Fibroblast of lung (primary cell): ENCODE measurements around the gene TDRD1.

Source experiments
- EZH2 ChIP-seq: IDR thresholded peaks from 2 replicates; pipeline ENCODE4 v1.5.1; 2012; ENCODE audit warnings: low read length, control low read depth, mild to moderate bottlenecking; ENCODE audit errors: missing control alignments
- TF ChIP-seq, protein P1 (sequence below), 2 donors: IDR thresholded peaks in 1 of 2; conservative IDR thresholded peaks in 1 of 2; 1 replicate in 1 of 2; 2 replicates in 1 of 2; pipeline ENCODE4 v1.5.1; 2011 to 2012; ENCODE audit warnings: low read length in 2 of 2, control low read depth in 1 of 2, inconsistent platforms in 1 of 2, low read depth in 1 of 2, mild to moderate bottlenecking in 1 of 2

DNA sequence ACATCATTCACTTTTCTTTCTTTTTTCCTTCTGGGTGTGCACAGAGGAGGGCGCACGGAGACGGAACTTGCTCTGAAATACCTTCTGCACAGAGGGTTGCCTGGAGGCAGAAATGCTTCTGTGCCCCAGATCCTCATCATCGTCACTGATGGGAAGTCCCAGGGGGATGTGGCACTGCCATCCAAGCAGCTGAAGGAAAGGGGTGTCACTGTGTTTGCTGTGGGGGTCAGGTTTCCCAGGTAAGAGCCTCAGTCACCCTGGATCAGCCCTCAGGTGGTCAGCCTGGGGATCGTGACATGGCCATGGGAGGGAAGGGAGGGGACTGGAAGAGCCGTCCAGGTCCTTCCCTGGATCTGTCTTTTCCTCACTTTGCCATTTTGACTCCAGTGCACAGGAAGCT lies 93.5 kb downstream of the TDRD1 start:
- TF ChIP-seq EZH2, result no peak
- TF ChIP-seq, protein P1, sequence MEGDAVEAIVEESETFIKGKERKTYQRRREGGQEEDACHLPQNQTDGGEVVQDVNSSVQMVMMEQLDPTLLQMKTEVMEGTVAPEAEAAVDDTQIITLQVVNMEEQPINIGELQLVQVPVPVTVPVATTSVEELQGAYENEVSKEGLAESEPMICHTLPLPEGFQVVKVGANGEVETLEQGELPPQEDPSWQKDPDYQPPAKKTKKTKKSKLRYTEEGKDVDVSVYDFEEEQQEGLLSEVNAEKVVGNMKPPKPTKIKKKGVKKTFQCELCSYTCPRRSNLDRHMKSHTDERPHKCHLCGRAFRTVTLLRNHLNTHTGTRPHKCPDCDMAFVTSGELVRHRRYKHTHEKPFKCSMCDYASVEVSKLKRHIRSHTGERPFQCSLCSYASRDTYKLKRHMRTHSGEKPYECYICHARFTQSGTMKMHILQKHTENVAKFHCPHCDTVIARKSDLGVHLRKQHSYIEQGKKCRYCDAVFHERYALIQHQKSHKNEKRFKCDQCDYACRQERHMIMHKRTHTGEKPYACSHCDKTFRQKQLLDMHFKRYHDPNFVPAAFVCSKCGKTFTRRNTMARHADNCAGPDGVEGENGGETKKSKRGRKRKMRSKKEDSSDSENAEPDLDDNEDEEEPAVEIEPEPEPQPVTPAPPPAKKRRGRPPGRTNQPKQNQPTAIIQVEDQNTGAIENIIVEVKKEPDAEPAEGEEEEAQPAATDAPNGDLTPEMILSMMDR (conservative IDR thresholded peaks at IDR 0.05 in 1 of 2, IDR thresholded peaks at IDR 0.05 in 1 of 2; ENCODE audit: low read depth in 1 of 2, low read length in 2 of 2), result no peak
